WTC11 (cell line): Measurements from ENCODE around the gene CFAP99. TPM values are rescaled to one million over a fixed set of nuclear protein-coding genes. Genes with fewer than 3 reads are reported as not detected.

Experiments used
- ATAC-seq: fragments of 200-7000 bp; cut with Tn5 transposase; 2 replicates; pipeline ENCODE4 v1.10.0; 2021; ENCODE audit warnings: mild to moderate bottlenecking, moderate library complexity
- CTCF ChIA-PET: fragments of 300-600 bp; sonication (Branson Sonifier 250); formaldehyde crosslinking; loops from one replicate; lab custom pipeline; 2021; ENCODE audit warnings: antibody characterized with exemption; lab: Charles Lee
- POLR2A ChIA-PET: fragments of 350-600 bp; sonication (Branson Sonifier 250); formaldehyde crosslinking; loops from one replicate; lab custom pipeline; 2021; ENCODE audit warnings: antibody characterized with exemption; lab: Charles Lee
- DNase-seq: peaks from one replicate; pipeline ENCODE4 v3.0.0; 2021; ENCODE audit warnings: low spot score
- H3K27ac Mint-ChIP-seq: 2 replicates; pipeline ENCODE4 v1.8.0; 2021; ENCODE audit warnings: mixed read lengths
- H3K27me3 Mint-ChIP-seq: 2 replicates; pipeline ENCODE4 v1.8.0; 2021; ENCODE audit warnings: low read depth, mild to moderate bottlenecking, moderate library complexity, mixed read lengths
- H3K36me3 Mint-ChIP-seq: 2 replicates; pipeline ENCODE4 v1.8.0; 2021; ENCODE audit warnings: mixed read lengths
- H3K4me1 Mint-ChIP-seq: 2 replicates; pipeline ENCODE4 v1.8.0; 2022; ENCODE audit warnings: mixed read lengths
- H3K4me3 Mint-ChIP-seq: 2 replicates; pipeline ENCODE4 v1.8.0; 2021; ENCODE audit warnings: mild to moderate bottlenecking, moderate library complexity, mixed read lengths
- H3K9me3 Mint-ChIP-seq: 2 replicates; pipeline ENCODE4 v1.8.0; 2021; ENCODE audit warnings: mixed read lengths
- ATF2 ChIP-seq: sonication (generic); formaldehyde crosslinking; IDR thresholded peaks from 2 replicates; pipeline ENCODE4 v1.8.1; 2022; ENCODE audit warnings: low read depth, missing genetic modification reagents, borderline replicate concordance
- ATF3 ChIP-seq: sonication (generic); formaldehyde crosslinking; conservative IDR thresholded peaks from 2 replicates; pipeline ENCODE4 v1.8.1; 2022; ENCODE audit warnings: mild to moderate bottlenecking, missing genetic modification reagents
- CBFB ChIP-seq: sonication (generic); formaldehyde crosslinking; IDR thresholded peaks from 2 replicates; pipeline ENCODE4 v1.8.1; 2022; ENCODE audit warnings: mild to moderate bottlenecking, low read depth, missing genetic modification reagents
- CDX4 ChIP-seq: fragments of 250-450 bp; sonication (Bioruptor Pico); IDR thresholded peaks from 2 replicates; pipeline ENCODE4 v1.9.0; 2021; ENCODE audit warnings: moderate library complexity, mild to moderate bottlenecking, inconsistent platforms, borderline replicate concordance
- CREB1 ChIP-seq: sonication (generic); formaldehyde crosslinking; IDR thresholded peaks from 2 replicates; pipeline ENCODE4 v1.8.0; 2023; ENCODE audit warnings: mild to moderate bottlenecking, missing genetic modification reagents
- ELF4 ChIP-seq: sonication (generic); formaldehyde crosslinking; IDR thresholded peaks from 2 replicates; pipeline ENCODE4 v1.8.1; 2022; ENCODE audit warnings: low read depth, mild to moderate bottlenecking, moderate library complexity, missing genetic modification reagents
- EMX1 ChIP-seq: fragments of 250-450 bp; sonication (Bioruptor Pico); IDR thresholded peaks from 2 replicates; pipeline ENCODE4 v1.8.0; 2021; ENCODE audit warnings: mild to moderate bottlenecking
- ESRRA ChIP-seq: sonication (generic); formaldehyde crosslinking; IDR thresholded peaks from 2 replicates; pipeline ENCODE4 v1.8.1; 2022; ENCODE audit warnings: mild to moderate bottlenecking, missing genetic modification reagents, borderline replicate concordance
- MAX ChIP-seq: sonication (generic); formaldehyde crosslinking; IDR thresholded peaks from 2 replicates; pipeline ENCODE4 v1.8.0; 2022; ENCODE audit warnings: mild to moderate bottlenecking, missing genetic modification reagents
- NFYB ChIP-seq: sonication (generic); formaldehyde crosslinking; conservative IDR thresholded peaks from 2 replicates; pipeline ENCODE4 v1.8.0; 2022; ENCODE audit warnings: low read depth, missing genetic modification reagents
- OVOL2 ChIP-seq: fragments of 250-450 bp; sonication (Bioruptor Pico); IDR thresholded peaks from 2 replicates; pipeline ENCODE4 v1.9.0; 2021; ENCODE audit warnings: mild to moderate bottlenecking, borderline replicate concordance
- PRRX2 ChIP-seq: fragments of 250-450 bp; sonication (Bioruptor Pico); IDR thresholded peaks from 2 replicates; pipeline ENCODE4 v1.8.0; 2021; ENCODE audit warnings: mild to moderate bottlenecking
- RELA ChIP-seq: sonication (generic); formaldehyde crosslinking; IDR thresholded peaks from 2 replicates; pipeline ENCODE4 v1.8.1; 2022; ENCODE audit warnings: missing genetic modification reagents, mild to moderate bottlenecking, borderline replicate concordance
- TEAD1 ChIP-seq: sonication (generic); formaldehyde crosslinking; IDR thresholded peaks from 2 replicates; pipeline ENCODE4 v1.8.0; 2022; ENCODE audit warnings: mild to moderate bottlenecking, missing genetic modification reagents
- USF2 ChIP-seq: sonication (generic); formaldehyde crosslinking; IDR thresholded peaks from 2 replicates; pipeline ENCODE4 v1.8.1; 2023; ENCODE audit warnings: mild to moderate bottlenecking, missing genetic modification reagents, moderate library complexity
- ZNF138 ChIP-seq: sonication (generic); formaldehyde crosslinking; conservative IDR thresholded peaks from 2 replicates; pipeline ENCODE4 v1.8.1; 2022; ENCODE audit warnings: mild to moderate bottlenecking, moderate library complexity, missing genetic modification reagents
- total RNA-seq: library from RNA; stranded (reverse); gene quantifications from 3 replicates; pipeline ENCODE4 v1.2.3, GENCODE V29; 2021
- TF ChIP-seq, protein P1 (sequence below): sonication (generic); formaldehyde crosslinking; IDR thresholded peaks from 2 replicates; pipeline ENCODE4 v1.8.0; 2022; ENCODE audit warnings: mild to moderate bottlenecking, missing genetic modification reagents
- TF ChIP-seq, protein P2 (sequence below): sonication (generic); formaldehyde crosslinking; IDR thresholded peaks from 2 replicates; pipeline ENCODE4 v1.8.1; 2023; ENCODE audit warnings: mild to moderate bottlenecking, missing genetic modification reagents

Gene CFAP99
- total RNA-seq, 1 experiment from 2014 or later, result not detected

GRCh38 chr4:2442175-2442993 lies 23.6 kb downstream of the CFAP99 start (continued):
- TF ChIP-seq, protein P1, sequence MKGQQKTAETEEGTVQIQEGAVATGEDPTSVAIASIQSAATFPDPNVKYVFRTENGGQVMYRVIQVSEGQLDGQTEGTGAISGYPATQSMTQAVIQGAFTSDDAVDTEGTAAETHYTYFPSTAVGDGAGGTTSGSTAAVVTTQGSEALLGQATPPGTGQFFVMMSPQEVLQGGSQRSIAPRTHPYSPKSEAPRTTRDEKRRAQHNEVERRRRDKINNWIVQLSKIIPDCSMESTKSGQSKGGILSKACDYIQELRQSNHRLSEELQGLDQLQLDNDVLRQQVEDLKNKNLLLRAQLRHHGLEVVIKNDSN, result no peak
- TF ChIP-seq TEAD1 (CRISPR knock-in tag), result no peak

GRCh38 chr4:2443061-2443730 lies 24.4 kb downstream of the CFAP99 start:
- no peaks in the 10 kb centered on the region; the same call in 1 of the 2 replicates for H3K27me3 Mint-ChIP-seq
- DNase-seq, result no peak
- TF ChIP-seq CDX4 (CRISPR knock-in tag) (no peak), ATF3 (CRISPR knock-in tag) (no peak), OVOL2 (CRISPR knock-in tag) (no peak), MAX (no peak), CBFB (CRISPR knock-in tag) (no peak), ZNF138 (CRISPR knock-in tag) (no peak), NFYB (CRISPR knock-in tag) (no peak), CREB1 (CRISPR knock-in tag) (no peak), ELF4 (CRISPR knock-in tag) (no peak), ESRRA (CRISPR knock-in tag) (no peak), PRRX2 (no peak), RELA (CRISPR knock-in tag) (no peak), ATF2 (CRISPR knock-in tag) (no peak), USF2 (no peak), EMX1 (CRISPR knock-in tag) (no peak)
- TF ChIP-seq, protein P2, sequence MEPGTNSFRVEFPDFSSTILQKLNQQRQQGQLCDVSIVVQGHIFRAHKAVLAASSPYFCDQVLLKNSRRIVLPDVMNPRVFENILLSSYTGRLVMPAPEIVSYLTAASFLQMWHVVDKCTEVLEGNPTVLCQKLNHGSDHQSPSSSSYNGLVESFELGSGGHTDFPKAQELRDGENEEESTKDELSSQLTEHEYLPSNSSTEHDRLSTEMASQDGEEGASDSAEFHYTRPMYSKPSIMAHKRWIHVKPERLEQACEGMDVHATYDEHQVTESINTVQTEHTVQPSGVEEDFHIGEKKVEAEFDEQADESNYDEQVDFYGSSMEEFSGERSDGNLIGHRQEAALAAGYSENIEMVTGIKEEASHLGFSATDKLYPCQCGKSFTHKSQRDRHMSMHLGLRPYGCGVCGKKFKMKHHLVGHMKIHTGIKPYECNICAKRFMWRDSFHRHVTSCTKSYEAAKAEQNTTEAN (CRISPR knock-in tag), result no peak
- TF ChIP-seq, all 79 proteins: peak for 0
- Mint-ChIP-seq H3K27ac (no peak overlapping the region), H3K4me1 (peaks cover 2% of the 10 kb centered on the region; the same call in 1 of the 2 replicates), H3K36me3 (no peaks in the 10 kb centered on the region), H3K9me3 (no peaks in the 10 kb centered on the region), H3K4me3 (no peak overlapping the region)
- no peak for ATAC-seq
- CTCF ChIA-PET, result interaction anchor here (0.9 to 3.4 kb wide), 16 partner anchors 8 to 228 kb away, joined by 3 to 44 read pairs (median 14); partner anchors contain the start of genes CFAP99, HAUS3, POLN and RNF4
- POLR2A ChIA-PET, result no interaction called here
